G401.6 (cell line): ENCODE measurements around the gene DUSP12.

Source experiments
- FAIRE-seq: peaks from 2 replicates; lab custom pipeline; 2012; peaks lifted over from hg19 to GRCh38; lab: Jason Lieb, UNC

DUSP12 gene

DNA sequence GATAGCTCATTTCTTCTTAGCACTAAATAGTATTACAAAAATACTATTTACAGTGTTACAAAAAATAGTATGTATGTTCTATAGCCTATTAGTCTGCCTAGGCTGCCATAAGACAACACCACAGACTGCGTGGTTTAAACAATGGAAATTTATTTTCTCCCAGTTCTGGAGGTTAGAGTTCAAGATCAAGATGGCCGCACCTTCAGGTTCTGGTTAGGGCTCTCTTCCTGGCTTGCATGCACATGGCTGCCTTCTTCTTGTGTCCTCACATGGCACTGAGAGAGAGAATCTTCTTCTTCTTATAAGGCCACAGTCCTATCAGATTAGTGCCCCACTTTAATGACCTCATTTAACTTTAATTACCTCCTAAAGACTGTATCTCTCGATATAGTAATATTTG, 20.7 kb downstream of the DUSP12 start:
- no peak for FAIRE-seq

DNA sequence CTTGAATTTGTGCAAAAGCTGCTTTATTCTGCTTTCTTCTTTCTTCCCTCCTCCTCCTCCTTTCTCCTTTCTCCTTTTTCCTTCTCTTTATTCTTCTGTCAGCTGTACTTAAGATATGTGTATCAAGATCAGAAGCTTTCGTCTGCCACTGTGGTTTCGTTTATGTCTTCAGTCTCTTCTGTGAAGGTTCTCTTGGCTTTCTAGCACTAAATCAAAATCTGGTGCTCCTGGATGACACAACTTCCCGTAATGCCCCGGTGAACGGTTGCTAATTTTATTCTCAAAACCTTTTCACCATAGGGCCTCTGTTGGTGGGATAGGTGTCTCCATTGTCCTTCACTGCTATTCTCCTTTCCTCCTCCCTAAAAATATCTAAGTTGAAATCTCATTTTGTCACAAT, 21.6 kb downstream of the DUSP12 start:
- no peak for FAIRE-seq

DNA sequence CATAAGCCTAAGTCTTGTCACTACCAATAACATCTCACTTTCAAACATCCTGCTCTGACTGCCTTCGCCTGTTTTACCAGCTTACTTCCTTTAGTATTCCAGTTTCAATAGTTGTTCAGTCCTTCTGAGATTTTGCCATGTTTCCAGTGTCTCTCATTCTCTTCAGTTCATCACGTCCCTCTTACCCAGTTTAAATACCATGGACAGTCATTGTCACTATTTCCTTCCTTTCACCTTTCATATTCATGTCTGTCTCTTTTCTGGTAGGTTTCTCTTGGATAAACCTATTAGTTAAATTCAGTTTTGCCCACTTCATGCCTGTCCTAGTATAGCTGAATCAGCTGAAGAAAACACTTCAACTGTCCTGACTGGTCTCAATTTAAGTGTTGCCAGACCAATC, 22.4 kb downstream of the DUSP12 start:
- FAIRE-seq: no peak

DNA sequence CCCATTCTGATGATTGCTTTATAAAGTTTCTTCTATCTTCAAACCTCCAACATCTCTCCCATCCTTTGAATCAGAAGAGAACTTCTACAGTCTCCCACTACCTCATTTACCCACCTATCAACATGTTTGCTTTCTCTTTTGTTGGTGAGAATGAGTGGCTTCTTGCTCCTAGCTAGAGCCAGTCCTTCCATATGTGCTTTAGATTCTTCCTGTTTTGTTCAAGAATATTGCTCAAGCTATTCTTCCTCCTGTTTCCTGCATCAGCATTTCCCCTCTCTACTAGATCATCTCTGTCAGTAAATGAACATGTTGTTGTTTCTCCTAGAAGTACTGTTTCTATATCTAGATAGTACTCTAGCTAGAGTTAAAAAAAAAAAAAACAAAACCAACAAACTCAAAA, 22.8 kb downstream of the DUSP12 start:
- no peak for FAIRE-seq

DNA sequence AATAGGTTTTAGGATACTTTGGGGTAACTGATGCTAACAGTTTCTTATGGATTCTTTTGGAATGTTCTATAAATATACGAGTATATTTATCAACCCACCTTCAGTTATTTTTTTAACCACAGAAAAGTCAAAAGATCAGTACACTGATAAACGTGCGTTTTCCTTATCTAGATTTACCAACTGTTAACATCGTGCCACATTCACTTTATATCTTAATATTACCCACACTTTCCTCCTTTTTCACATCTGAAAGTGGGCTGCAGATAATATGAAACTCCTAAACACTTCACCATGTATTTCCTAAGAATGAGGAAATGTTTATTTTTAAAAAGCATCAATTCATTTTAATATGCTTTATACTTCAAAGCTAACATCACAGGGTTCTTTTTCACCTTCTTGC, 24.2 kb downstream of the DUSP12 start:
- FAIRE-seq: no peak

DNA sequence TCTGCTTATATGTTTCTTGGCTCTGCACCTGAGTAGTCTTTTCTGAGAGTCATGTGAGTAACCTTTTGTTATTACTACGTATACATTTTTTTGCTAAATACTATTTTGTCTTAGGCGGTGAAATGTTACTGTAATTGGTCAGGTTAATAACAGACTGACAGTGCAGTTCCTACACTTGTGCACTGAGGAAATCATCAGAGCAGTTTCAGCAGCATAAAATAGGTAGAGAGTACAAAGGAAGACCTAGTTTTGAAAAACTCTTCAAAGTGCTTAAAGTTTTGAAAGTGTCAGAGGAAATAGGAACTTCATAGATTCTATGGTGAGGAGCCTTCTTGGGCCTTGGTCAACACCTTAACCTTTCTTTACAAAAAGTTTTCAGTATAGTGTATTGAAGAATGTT, 27.7 kb downstream of the DUSP12 start:
- no peak for FAIRE-seq

DNA sequence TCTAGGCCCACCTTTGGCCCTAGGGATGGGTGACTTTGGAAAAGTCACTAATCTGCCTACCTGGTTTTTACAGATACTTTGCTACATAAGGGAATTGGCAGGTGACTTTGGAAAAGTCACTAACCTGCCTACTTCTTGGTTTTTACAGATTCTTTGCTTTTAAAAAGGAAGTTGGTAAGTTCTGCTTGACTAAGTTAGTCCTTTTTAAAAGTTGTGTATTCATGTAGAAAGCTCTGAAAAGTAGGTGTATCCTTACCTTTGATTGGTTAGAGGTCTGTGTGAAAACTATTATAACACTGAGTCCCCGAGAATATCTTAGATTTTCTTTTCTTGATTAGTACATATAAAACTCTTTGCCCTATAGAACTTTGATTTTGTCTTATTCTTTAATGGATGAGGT, 28.9 kb downstream of the DUSP12 start:
- no peak for FAIRE-seq

DNA sequence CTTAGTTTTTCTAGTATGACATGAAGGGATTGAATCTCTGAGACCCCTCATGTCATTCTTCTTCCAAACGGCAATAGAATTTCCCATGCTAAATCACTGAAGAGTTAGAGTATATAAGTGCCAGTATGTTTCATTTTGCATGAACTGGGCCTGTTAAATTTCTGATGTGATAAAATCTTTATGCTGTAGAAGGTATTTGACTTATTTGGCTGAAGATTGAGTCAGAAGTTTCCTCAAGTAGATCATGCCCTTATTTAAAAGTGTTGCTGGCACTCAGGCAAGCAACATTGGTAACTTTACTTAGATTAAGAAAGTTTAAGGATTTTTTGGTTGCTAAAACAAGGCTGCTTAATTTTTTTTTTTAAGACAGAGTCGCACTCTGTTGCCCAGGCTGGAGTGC, 29.8 kb downstream of the DUSP12 start:
- FAIRE-seq: no peak

DNA sequence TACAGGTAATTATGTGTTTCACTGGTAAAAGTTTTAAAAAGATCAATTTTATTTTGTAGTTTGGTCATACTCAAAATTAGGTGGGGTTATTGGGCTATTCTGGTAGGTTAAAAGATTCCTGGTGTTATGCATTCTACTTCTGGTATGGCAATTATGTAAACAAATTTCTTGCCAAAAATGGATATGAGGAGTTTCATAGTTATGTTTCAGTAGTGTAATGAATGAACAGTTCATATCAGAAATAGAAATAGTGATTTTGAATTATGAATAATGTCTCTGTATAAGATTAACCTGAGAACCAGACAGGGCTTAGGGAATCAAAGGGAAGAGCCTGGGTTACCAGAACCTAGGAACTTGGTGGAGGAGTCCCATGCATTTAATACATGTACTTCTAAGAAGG, 32.4 kb downstream of the DUSP12 start:
- no peak for FAIRE-seq

DNA sequence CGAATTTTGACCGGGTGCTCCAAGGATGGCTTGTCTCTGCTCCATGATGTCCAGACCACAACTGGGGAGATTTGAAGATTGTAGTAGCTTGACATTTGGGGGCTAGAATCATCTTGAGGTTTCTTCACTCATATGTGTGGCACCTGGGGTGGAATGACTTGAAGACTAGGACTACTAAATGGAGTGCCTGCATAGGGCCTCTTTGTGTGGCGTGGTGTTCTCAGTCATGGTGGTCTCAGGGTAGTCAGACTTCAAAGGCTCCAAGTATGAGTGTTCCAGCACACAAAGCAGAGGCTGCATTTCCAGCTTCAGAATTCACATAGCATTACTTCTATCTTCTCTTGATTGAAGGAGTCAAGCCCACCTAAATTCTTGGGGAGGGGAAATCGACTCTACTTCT, 33.3 kb downstream of the DUSP12 start:
- no peak for FAIRE-seq

DNA sequence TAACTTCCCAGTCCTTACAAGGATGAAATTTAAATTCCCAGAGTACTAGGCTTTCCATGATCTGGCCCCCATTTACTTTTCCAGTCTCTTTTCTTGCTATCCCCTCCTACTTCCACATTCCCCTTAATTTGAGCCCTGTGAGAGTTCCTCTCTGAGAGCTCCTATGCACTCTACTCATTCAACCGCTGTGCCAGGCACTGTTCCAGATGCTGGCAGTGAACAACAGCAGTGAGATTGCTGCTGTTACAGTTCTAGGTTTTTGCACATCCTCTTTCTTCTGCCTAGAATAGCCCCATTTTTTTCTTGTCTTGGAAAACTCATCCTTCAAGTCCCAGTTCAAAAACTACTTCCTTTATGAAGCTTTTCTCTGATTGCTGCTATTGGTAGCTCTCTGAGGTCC, 35.4 kb downstream of the DUSP12 start:
- no peak for FAIRE-seq

DNA sequence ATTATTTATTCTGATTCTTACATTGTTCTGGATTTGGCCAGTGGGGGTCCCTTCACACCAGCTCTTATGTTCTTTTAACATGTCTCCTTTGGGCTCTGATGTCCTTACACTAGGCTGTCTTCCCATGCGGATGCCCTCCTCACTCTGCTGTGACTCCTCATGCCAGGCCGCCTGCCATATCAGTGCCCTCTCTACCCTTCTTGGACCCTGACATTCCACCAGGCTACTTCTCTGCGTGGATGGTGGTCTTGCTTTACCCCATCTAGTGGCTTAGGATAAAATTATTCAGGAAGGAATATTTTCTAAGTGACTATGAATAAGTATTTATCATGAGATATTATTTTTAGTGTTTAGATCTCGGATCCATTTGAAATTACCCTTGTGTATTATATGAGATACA, 37.8 kb downstream of the DUSP12 start:
- FAIRE-seq: no peak

DNA sequence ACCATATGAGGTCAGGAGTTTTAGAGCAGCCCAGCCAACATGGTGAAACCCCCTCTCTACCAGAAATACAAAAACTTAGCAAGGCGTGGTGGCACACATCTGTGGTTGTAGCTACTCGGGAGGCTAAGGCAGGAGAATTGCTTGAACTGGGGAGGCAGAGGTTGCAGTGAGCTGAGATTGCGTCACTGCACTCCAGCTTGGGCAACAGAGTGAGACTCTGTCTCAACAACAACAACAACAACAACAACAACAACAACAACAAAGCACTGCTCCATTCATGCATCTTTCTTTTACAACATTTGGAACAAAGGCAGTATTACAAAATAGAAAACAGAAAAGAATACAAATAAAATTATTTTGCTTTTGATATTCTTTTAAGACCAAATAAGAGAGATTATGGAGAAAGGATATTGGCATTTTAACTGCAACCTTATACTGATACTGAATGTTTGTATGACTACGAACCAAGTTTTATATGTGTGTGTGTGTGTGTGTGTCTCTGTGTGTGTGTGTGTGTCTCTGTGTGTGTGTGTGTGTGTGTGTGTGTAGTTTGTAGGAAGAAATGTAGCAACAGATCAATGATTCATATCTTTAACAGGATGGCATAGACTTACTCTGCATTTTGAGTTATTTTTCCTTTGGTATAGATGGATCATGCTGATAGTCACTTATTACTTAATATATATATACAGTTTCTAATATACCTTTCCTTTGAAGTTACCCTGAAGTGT, 41.2 kb downstream of the DUSP12 start:
- no peak for FAIRE-seq

DNA sequence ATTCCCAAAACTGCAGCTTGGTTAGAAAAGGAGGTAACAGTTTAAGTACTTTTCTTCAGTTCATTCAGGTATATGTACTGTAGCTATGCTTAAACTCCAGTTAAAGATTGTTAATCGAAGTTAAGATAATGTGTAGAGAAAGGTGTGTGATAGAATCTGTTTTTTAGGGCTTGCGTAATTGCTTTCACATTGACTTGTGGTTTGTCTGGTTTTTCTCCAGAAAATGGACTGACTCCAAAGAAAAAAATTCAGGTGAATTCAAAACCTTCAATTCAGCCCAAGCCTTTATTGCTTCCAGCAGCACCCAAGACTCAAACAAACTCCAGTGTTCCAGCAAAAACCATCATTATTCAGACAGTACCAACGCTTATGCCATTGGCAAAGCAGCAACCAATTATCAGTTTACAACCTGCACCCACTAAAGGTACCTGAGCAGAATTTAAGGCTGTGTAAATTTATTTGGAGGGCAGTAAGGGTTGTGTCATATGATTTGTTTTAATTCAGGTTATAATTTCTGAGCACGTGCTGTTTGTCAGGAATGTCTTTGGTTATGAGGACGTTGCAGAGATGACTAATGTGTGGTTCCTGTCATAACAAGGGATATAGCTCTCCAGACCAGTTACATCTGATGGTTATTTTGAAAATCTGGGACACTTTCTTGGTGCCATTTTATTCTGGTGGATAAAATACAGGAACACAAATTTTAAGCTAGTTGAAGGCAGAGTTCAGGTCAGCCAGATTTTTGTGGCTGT, 42.5 kb downstream of the DUSP12 start:
- FAIRE-seq: no peak

DNA sequence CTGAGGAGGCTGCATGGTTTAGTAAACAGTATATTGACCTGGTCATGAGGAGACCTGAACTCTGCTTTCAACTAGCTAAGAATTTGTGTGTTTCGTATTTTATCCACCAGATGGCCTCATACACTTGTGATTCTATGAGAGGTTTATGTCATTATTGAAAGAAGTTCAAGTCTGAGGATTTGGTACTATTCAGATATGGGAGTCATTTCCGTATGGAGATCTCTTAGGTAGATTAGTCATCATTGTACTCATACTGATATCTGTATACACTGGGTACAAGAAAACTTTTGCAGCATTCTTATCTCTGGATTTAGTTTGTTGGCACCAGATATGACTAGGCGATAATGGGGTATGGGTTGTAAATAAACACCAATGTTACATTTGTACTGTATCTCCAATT, 43.2 kb downstream of the DUSP12 start:
- FAIRE-seq: peak; percentile 95

DNA sequence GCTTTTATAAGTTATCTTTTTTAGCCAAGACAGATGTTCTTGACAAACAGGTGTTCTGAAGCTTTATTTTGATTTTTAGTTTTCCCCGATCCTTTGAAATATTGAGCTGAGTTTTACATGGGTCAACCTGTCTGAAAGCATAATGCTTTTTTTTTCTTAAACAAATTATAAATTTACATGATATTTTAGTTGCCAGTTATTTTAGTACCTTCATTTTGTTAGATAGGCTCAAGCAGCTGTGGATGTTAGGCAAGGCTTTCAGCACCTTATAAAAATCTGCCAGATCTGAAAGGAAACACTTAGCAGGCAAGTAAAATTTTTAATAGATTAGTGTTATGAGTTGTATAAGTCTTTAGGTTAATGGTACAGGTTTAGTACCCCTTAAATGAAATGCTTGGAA, 50.2 kb downstream of the DUSP12 start:
- FAIRE-seq: no peak

DNA sequence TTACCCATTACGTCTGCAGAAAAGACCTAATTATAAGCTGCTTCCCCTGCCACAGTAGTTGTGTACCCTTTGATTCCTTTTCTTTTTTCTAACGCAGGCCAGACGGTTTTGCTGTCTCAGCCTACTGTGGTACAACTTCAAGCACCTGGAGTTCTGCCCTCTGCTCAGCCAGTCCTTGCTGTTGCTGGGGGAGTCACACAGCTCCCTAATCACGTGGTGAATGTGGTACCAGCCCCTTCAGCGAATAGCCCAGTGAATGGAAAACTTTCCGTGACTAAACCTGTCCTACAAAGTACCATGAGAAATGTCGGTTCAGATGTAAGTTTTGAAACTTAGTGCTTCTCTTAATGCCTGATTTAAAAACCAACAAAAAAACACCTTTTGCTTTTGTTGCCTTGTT, 52.4 kb downstream of the DUSP12 start:
- FAIRE-seq: no peak

DNA sequence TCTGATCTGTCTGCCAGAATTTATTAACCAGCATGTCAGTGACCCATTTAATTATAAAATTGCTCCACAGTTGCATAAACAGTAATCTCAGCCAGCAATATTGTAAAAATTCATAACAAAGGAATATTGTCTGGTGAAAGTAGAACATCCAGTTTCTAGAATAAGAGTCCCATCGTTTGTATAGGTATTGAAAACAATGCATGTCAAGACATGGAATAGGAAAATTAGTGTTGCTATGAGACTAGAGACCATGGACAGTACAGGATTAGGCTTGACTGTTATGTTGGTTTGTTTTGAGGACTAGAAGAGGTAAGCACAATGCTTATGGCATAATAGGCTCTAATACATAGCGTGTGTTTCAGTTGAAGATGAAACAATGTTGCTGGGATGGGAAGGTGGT, 53.6 kb downstream of the DUSP12 start:
- FAIRE-seq: no peak

DNA sequence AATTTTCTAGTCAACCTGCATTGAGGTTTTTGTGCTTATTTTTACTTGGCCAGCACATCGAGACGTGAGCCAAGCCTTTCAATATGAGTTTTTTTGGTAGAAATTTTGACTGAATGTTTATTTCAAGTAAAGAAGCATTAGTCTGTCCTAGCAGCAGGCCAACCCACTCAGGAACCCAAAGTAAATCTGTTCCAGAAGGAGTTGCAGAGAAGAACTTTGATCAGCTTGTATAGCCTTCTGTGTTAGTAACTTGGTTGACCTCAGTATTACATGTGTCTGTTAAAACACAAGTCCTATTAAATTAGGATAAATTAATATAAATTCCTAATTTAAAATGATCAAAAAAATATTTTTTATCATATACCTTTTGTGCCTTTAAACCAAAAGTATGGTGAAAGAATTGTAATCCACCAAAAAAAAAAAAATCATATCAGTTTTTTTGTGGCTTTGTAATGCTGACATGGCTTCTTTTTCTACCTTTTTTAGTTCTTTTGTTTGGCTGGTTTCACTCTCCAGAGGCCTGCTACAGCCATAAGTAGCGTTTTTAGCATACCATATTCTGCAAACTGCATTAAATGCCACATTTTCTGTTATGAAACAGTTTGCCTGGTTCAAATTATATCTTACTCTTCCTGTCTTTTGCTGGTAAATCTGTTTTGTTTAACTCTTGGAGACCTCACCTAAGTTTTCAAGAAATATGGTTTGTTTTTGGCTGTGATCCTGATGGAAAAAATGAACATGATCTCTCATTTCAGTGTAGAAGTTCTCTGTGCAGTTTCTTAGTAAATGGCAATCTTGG, 56.0 kb downstream of the DUSP12 start:
- no peak for FAIRE-seq
